Activated naive CD8-positive, alpha-beta T cell treated with anti-CD3 and anti-CD28 coated beads, Interleukin-2, amount 50 U/mL, for 16 hours (primary cell): ENCODE results near the gene SLC27A5.
A peak's percentile ranks its signal among the peaks of the same experiment; 100 is the strongest.
"Not testable (repeated sequence)": the region's sequence is repeated elsewhere in the genome, so short reads cannot be mapped to it uniquely, and the experiment has no call there.

Source experiments
- DNase-seq: peaks from one replicate; pipeline ENCODE4 v3.0.0-alpha.2; 2020; ENCODE audit warnings: low read depth, low spot score

Gene SLC27A5

DNA sequence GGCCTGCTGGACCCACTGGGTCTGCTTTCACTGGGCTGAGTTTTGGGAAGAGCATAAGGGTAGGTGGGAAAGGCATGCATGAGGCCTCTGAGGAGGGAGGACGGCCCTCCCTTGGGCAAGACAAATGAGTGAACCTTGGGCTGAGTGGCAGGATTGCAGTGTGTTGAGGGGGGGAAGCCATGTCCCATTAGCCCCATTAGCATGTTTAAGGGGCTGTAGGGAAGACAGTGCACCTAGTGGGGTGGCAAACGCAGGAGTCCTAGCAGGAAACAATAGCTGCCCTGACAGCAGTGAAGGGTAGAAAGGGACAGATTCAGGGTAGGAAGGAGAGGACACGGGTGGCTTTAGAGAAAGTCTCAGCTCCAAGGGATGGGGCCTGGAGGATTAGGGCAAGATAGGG lies 10.9 kb upstream of the SLC27A5 start:
- no peak for DNase-seq

GRCh38 chr19:58521651-58522050 lies 9.9 kb upstream of the SLC27A5 start:
- no peak for DNase-seq

DNA sequence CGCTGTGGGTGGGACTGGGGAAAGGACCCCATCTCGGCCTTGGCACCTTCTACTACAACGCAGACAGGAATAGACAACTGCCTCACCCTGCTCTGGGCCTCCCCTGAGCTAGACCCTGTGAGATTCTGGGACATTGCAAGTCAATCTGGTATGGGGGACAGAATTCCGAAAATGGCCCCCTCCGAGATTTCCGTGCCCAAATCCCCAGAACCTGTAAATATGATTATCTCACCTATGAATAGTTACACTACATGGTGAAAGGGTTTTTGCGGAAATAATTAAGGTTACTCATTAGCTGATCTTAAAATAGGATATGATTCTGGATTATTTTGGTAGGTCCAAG lies 8.4 kb upstream of the SLC27A5 start:
- no peak for DNase-seq

- DNase-seq = peak; percentile 75
Observed at GRCh38 chr19:58519355-58520256, 7.8 kb upstream of the SLC27A5 start, which contains the start of gene ZBTB45. Gene ZBTB45, minus strand, starts transcription at chr19:58519810. Its CDS starts 2,137 bp downstream, at chr19:58517673.

- DNase-seq = no peak
Observed at GRCh38 chr19:58519087-58519354, 7.2 kb upstream of the SLC27A5 start.

GRCh38 chr19:58518256-58519086 lies 6.7 kb upstream of the SLC27A5 start:
- DNase-seq = no peak

GRCh38 chr19:58516964-58517833 lies 5.4 kb upstream of the SLC27A5 start:
- no peak for DNase-seq

DNA sequence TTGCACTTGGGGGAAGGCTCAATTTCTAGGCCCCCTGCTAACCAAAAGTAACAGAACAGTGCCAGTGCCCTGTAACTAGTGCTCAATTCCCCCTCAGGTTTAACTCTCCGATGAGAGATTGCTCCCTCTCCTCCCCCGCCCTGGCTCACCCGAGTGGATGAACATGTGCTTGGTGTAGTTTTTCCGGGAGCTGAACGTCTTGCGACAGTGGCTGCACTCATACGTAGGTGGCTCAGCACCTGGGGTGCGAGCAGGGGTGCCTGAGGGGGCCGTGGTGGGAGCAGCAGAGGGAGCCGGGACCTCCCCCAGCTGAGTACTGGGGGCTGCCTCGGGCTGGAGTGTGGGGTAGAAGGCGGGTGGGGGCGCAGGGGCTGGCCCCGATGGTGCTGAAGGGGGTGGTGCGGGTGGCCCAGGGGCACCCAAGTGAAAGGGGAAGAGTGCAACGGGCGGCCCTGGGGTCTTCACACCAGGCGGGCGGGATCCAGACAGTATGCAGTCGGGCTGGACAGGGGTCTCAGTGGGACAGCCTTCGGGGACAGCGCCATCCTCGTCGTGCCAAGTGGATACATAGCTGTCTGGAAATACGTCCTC lies 4.5 kb upstream of the SLC27A5 start:
- DNase-seq = no peak

GRCh38 chr19:58515259-58515658 lies 3.5 kb upstream of the SLC27A5 start:
- no peak for DNase-seq

DNA sequence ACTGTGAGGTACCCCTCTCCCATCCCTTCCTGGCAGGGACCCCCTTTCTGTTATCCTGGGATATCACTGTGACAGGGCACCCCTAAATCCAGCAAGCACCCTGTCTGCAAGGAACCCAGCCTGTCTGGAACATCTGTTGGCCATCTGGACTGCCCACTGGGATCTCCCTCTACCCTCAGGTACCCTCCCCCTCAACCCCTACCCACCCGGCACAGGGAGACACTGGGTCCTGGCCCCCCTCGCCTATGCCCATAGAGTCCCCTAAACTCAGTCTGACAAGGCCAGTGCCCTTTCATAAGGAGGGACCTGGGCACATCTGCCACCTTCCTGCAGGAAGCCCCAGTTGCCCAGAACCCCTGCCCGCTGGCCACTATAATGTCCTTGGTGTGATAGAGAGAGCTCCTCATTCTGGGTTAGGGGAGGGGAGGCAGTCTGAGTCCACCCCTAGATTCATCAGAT lies 2.8 kb upstream of the SLC27A5 start:
- DNase-seq = no peak

GRCh38 chr19:58513694-58514563 lies 2.1 kb upstream of the SLC27A5 start:
- DNase-seq = peak; percentile 90

DNA sequence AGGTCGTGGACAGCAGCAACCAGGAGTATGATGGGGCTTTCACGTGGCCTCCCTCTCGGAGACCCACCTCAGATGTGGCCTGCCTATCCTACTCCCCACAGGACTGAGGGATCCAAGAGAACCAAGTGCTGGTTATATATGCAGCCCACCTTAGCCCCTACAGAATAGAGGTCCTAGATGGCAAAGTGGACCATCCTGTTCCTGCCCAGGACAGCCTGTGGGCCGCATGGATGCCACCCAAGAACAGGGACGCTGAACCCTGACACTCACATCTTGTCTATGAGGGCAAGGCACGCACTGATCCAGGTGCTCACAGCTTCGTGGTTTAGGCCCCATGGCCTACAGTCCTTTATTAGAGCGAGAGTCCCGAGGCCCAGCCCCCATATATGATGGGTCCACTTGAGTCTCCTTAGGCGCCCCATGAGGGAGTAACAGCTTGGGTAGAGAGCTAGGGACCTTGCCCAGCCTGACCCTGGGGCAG lies 1.5 kb upstream of the SLC27A5 start:
- no peak for DNase-seq

- no peak for DNase-seq
Observed at GRCh38 chr19:58510084-58510862, 1.5 kb downstream of the SLC27A5 start.

GRCh38 chr19:58509731-58510083 lies 2.1 kb downstream of the SLC27A5 start:
- DNase-seq = no peak

- not testable (repeated sequence) for DNase-seq
Observed at GRCh38 chr19:58507602-58508223, 4.1 kb downstream of the SLC27A5 start.

DNA sequence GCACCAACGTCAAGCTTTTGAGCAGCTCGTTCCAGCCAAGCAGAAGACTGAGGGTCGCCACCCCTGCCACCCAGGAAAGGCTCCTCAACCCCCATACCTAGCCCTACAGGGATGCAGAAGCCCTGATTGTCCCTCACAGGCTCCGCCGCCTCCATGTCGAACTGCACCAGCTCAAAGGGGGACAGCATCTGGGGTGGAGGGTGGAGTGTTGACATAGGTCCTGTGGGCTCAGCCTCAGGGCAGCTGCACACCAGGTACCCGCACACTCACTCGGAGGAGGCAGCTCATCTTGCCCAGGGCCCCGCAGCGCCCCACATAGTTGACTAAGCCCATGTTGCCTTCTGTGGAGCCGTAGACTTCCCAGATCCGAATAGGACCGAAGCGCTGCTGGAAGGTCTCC lies 11.6 kb downstream of the SLC27A5 start:
- no peak for DNase-seq

- DNase-seq = peak; percentile 98
Observed at GRCh38 chr19:58499021-58499927, 12.5 kb downstream of the SLC27A5 start.
